Measurements from ENCODE around the gene BTN3A1. TPM values are rescaled to one million over a fixed set of nuclear protein-coding genes. Genes with fewer than 3 reads are reported as not detected.

Gene BTN3A1
- total RNA-seq, 1 experiment from 2014 or later: 5.4 TPM

DNA sequence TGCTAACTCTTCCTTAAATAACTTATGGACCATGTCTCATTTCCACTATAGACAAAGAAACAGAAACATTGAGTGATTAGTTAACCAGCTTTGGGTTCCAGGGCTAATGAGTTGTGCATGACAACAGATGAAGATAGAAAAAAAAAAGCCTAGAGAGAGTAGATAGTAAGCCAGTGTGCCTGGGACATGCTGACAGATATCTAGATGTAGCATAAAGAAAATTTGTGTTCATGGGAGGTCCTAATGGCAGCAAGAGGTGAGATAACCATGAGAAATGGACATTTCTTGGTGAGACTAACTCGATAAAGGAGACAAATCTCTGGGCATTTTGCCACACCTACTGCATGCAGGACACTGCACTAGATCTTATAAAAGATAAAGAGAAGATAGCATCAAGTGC is 35.5 kb downstream of the BTN3A1 start:
- no peaks in the 10 kb centered on the region for H3K9me2 ChIP-seq (replicated peaks; ENCODE audit: low read length)
- no peak overlapping the region for H2AFZ ChIP-seq (ENCODE audit: low read length)
- no peak overlapping the region for H3K9ac ChIP-seq (ENCODE audit: low read length)
- no TSS peak for BruUV-seq (replicated peaks)
- no peak overlapping the region for H3K4me2 ChIP-seq (ENCODE audit: low read length)
- peaks cover 5% of the 10 kb centered on the region; the same call in 1 of the 2 replicates for H3K9me3 ChIP-seq (ENCODE audit: low read length)
- no peak overlapping the region for H3K27ac ChIP-seq (ENCODE audit: low read length)
- H3F3A ChIP-seq (ENCODE audit: low read length, unreplicated experiment): no peaks in the 10 kb centered on the region
- TF ChIP-seq EZH2 (IDR thresholded peaks at IDR 0.05; ENCODE audit: low read length, unreplicated experiment) (no peak), EZH2phosphoT487 (IDR thresholded peaks at IDR 0.05; ENCODE audit: borderline replicate concordance, low read length) (no peak)
- TF ChIP-seq, protein P1, sequence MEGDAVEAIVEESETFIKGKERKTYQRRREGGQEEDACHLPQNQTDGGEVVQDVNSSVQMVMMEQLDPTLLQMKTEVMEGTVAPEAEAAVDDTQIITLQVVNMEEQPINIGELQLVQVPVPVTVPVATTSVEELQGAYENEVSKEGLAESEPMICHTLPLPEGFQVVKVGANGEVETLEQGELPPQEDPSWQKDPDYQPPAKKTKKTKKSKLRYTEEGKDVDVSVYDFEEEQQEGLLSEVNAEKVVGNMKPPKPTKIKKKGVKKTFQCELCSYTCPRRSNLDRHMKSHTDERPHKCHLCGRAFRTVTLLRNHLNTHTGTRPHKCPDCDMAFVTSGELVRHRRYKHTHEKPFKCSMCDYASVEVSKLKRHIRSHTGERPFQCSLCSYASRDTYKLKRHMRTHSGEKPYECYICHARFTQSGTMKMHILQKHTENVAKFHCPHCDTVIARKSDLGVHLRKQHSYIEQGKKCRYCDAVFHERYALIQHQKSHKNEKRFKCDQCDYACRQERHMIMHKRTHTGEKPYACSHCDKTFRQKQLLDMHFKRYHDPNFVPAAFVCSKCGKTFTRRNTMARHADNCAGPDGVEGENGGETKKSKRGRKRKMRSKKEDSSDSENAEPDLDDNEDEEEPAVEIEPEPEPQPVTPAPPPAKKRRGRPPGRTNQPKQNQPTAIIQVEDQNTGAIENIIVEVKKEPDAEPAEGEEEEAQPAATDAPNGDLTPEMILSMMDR (conservative IDR thresholded peaks at IDR 0.05; ENCODE audit: low read depth, low read length): no peak
- no peaks in the 10 kb centered on the region for H3K79me2 ChIP-seq (ENCODE audit: low read length)
- DNase-seq (no peak), ATAC-seq (no peak)
- H4K20me1 ChIP-seq (ENCODE audit: low read length): no peaks in the 10 kb centered on the region
- peaks cover 4% of the 10 kb centered on the region; the same call in 1 of the 2 replicates for H3K36me3 ChIP-seq (ENCODE audit: low read depth, low read length)
- peaks cover 13% of the 10 kb centered on the region for H3K4me1 ChIP-seq (ENCODE audit: insufficient read depth, low read length)
- no peaks in the 10 kb centered on the region for H3K27me3 ChIP-seq (ENCODE audit: low read length)
- intact Hi-C loops (cut with micrococcal nuclease): no loop called here
- ChIA-PET CTCF (no interaction called here), POLR2A (ENCODE audit: unreplicated experiment) (interaction anchor here (0.7 kb wide), 1 partner anchor 12 kb away, joined by 5 read pairs; no protein-coding TSS in a partner anchor)
- H3K4me3 ChIP-seq (ENCODE audit: low read length): no peak overlapping the region

DNA sequence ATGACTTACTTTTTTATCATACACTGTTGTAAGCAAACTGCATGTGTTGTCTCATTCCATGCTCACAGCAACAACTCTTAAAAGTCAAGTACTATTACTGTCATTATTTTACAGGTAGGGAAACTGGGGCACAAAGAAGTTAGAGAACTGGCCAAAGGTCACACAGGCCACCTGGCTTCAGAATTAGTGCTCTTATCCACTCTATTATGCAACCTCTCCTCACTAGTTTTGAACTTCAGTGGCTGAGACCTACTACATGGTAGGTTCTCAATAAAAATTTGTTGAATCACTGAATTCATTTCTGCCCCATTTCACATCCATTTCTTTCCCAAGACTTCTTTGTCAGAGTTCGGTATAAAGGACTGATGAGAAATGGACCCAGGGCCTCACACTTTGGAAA is 35.9 kb downstream of the BTN3A1 start:
- BruUV-seq (replicated peaks): no TSS peak
- no peak overlapping the region for H3K9ac ChIP-seq (ENCODE audit: low read length)
- no peaks in the 10 kb centered on the region for H3K9me2 ChIP-seq (replicated peaks; ENCODE audit: low read length)
- H4K20me1 ChIP-seq (ENCODE audit: low read length): no peaks in the 10 kb centered on the region
- TF ChIP-seq EZH2 (IDR thresholded peaks at IDR 0.05; ENCODE audit: low read length, unreplicated experiment) (no peak), EZH2phosphoT487 (IDR thresholded peaks at IDR 0.05; ENCODE audit: borderline replicate concordance, low read length) (no peak)
- TF ChIP-seq, protein P1 (conservative IDR thresholded peaks at IDR 0.05; ENCODE audit: low read depth, low read length): no peak
- DNase-seq (no peak), ATAC-seq (no peak)
- H3K79me2 ChIP-seq (ENCODE audit: low read length): no peaks in the 10 kb centered on the region
- H2AFZ ChIP-seq (ENCODE audit: low read length): no peak overlapping the region
- H3F3A ChIP-seq (ENCODE audit: low read length, unreplicated experiment): no peaks in the 10 kb centered on the region
- H3K27ac ChIP-seq (ENCODE audit: low read length): no peak overlapping the region
- intact Hi-C loops (cut with micrococcal nuclease): no loop called here
- H3K4me1 ChIP-seq (ENCODE audit: insufficient read depth, low read length): peaks cover 13% of the 10 kb centered on the region
- H3K36me3 ChIP-seq (ENCODE audit: low read depth, low read length): no peaks in the 10 kb centered on the region
- POLR2A ChIA-PET (ENCODE audit: unreplicated experiment): no interaction called here
- peaks cover 5% of the 10 kb centered on the region; the same call in 1 of the 2 replicates for H3K9me3 ChIP-seq (ENCODE audit: low read length)
- no peak overlapping the region for H3K4me3 ChIP-seq (ENCODE audit: low read length)
- CTCF ChIA-PET: no interaction called here
- H3K4me2 ChIP-seq (ENCODE audit: low read length): no peak overlapping the region
- no peaks in the 10 kb centered on the region for H3K27me3 ChIP-seq (ENCODE audit: low read length)
